ENCODE data around the gene OSBP2.

DNA sequence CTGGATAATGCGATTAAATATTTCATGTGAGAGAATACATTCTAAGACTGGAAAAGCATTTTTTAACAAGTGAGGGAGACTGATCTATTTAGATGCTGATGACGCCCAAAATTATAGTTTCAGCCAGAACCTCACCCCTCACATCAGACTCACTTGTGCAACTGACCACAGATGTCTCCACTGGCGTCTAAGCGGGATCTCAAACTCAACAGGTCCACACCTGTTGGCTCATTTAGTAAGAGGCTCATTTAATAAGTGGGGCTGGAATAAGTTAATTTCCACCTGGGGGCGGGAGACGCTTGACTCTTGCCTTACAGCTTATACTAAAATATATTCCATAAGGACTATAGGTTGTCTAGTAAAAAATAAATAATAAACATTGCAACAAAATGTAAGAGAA lies 226.4 kb downstream of the OSBP2 start:
- TF ChIP-seq EP300 (IDR thresholded peaks at IDR 0.05) = no peak
- TF ChIP-seq, protein P1, sequence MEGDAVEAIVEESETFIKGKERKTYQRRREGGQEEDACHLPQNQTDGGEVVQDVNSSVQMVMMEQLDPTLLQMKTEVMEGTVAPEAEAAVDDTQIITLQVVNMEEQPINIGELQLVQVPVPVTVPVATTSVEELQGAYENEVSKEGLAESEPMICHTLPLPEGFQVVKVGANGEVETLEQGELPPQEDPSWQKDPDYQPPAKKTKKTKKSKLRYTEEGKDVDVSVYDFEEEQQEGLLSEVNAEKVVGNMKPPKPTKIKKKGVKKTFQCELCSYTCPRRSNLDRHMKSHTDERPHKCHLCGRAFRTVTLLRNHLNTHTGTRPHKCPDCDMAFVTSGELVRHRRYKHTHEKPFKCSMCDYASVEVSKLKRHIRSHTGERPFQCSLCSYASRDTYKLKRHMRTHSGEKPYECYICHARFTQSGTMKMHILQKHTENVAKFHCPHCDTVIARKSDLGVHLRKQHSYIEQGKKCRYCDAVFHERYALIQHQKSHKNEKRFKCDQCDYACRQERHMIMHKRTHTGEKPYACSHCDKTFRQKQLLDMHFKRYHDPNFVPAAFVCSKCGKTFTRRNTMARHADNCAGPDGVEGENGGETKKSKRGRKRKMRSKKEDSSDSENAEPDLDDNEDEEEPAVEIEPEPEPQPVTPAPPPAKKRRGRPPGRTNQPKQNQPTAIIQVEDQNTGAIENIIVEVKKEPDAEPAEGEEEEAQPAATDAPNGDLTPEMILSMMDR (IDR thresholded peaks at IDR 0.05) = no peak
- TF ChIP-seq POLR2AphosphoS5 (IDR thresholded peaks at IDR 0.05) = no peak
- TF ChIP-seq POLR2A (IDR thresholded peaks at IDR 0.05) = no peak
